K562 (cell line): ENCODE measurements around the gene HSD11B1. TPM values are rescaled to one million over a fixed set of nuclear protein-coding genes. Genes with fewer than 3 reads are reported as not detected.

ENCODE experiments used
- ATAC-seq: fragments of 200-7000 bp; cut with Tn5 transposase; 3 replicates; pipeline ENCODE4 v1.9.1; 2020; ENCODE audit warnings: moderate library complexity
- BruUV-seq: library from RNA; stranded (reverse); fragments of 400-500 nt; replicated peaks from 2 replicates; lab custom pipeline; 2021; lab: Mats Ljungman, UMichigan
- CTCF ChIA-PET: fragments of 300-600 bp; formaldehyde crosslinking; extraction: SDS; loops from one replicate; lab custom pipeline; 2021; ENCODE audit warnings: low intra/inter-chr PET ratio; lab: Yijun Ruan, JAX
- POLR2A ChIA-PET: fragments of 300-600, 350-650 bp; sonication (Branson Sonifier 250); formaldehyde crosslinking; extraction: SDS; loops from one replicate; lab custom pipeline; 2021; ENCODE audit warnings: antibody characterized with exemption, inconsistent platforms; lab: Yijun Ruan, JAX
- DNase-seq, 4 experiments: peaks; one replicate each; pipeline versions ENCODE4 v3.0.0 to v3.0.0-alpha.2; 2011 to 2018; ENCODE audit warnings: low spot score in 3 of 4, mixed read lengths in 3 of 4; ENCODE audit errors: extremely low read depth in 1 of 4
- FAIRE-seq: peaks from 2 replicates; lab custom pipeline; 2011; peaks lifted over from hg19 to GRCh38; lab: Jason Lieb, UNC
- H2AFZ ChIP-seq: 2 replicates; pipeline ENCODE4 v1.6.0; 2011; ENCODE audit warnings: low read depth, low read length, control low read depth, inconsistent platforms
- H3K27ac ChIP-seq: fragments of 200-600 bp; 3 replicates; pipeline ENCODE4 v1.8.0; 2011; ENCODE audit warnings: low read depth, mild to moderate bottlenecking, control low read depth, inconsistent platforms, low read length, moderate library complexity, mixed read lengths; ENCODE audit errors: extremely low read depth
- H3K27me3 ChIP-seq, 2 experiments: fragments of 300-600 bp in 1 of 2; 2 replicates in 1 of 2; 3 replicates in 1 of 2; pipeline versions ENCODE4 v1.6.0 to v1.8.0; 2011; ENCODE audit warnings: inconsistent platforms in 2 of 2, low read length in 2 of 2, mild to moderate bottlenecking in 1 of 2, mixed read lengths in 1 of 2, moderate library complexity in 1 of 2; ENCODE audit not compliant: control insufficient read depth in 2 of 2, insufficient read depth in 2 of 2
- H3K36me3 ChIP-seq: fragments of 300-600 bp; 3 replicates; pipeline ENCODE4 v1.8.0; 2011; ENCODE audit warnings: mild to moderate bottlenecking, low read length, inconsistent platforms; ENCODE audit not compliant: control insufficient read depth, insufficient read depth
- H3K4me1 ChIP-seq, 2 experiments: fragments of 200-600 bp in 1 of 2; replicated peaks in 1 of 2; 2 replicates in 1 of 2; 3 replicates in 1 of 2; pipeline versions ENCODE4 v1.5.1 to v1.8.0; 2011; ENCODE audit warnings: inconsistent platforms in 2 of 2, low read length in 2 of 2, mild to moderate bottlenecking in 1 of 2, mixed read lengths in 1 of 2, moderate library complexity in 1 of 2; ENCODE audit not compliant: control insufficient read depth in 2 of 2, insufficient read depth in 2 of 2
- H3K4me2 ChIP-seq: 2 replicates; pipeline ENCODE4 v1.6.1; 2011; ENCODE audit warnings: low read length, control low read depth, inconsistent platforms, mixed read lengths; ENCODE audit not compliant: insufficient read depth
- H3K4me3 ChIP-seq: fragments of 200-600 bp; sonication (generic), shearing (Covaris generic); 2 replicates; pipeline ENCODE4 v1.5.1; 2016; ENCODE audit warnings: control low read depth, inconsistent platforms
- H3K79me2 ChIP-seq: fragments of 200-600 bp; 3 replicates; pipeline ENCODE4 v1.8.0; 2011; ENCODE audit warnings: low read length, inconsistent platforms; ENCODE audit not compliant: control insufficient read depth, insufficient read depth
- H3K9ac ChIP-seq, 2 experiments: 2 replicates each; pipeline versions ENCODE4 v1.6.0 to v1.6.1; 2011; ENCODE audit warnings: low read depth in 2 of 2, low read length in 2 of 2, control low read depth in 1 of 2, inconsistent platforms in 1 of 2, mild to moderate bottlenecking in 1 of 2, mixed read lengths in 1 of 2; ENCODE audit not compliant: insufficient read depth in 1 of 2
- H3K9me1 ChIP-seq: one replicate; pipeline ENCODE4 v1.6.0; 2011; ENCODE audit warnings: inconsistent platforms, mild to moderate bottlenecking, low read length, moderate library complexity; ENCODE audit not compliant: control insufficient read depth, insufficient read depth
- H3K9me3 ChIP-seq: replicated peaks from 2 replicates; pipeline ENCODE4 v1.5.1; 2011; ENCODE audit warnings: low read depth, low read length, inconsistent platforms; ENCODE audit not compliant: control insufficient read depth, insufficient read depth
- H4K20me1 ChIP-seq: replicated peaks from 2 replicates; pipeline ENCODE4 v1.6.1; 2011; ENCODE audit warnings: low read length, inconsistent platforms, mixed read lengths; ENCODE audit not compliant: control insufficient read depth, insufficient read depth
- ETV6 ChIP-seq, 3 experiments: fragments of 150-350 bp in 1 of 3; sonication (generic) in 1 of 3; formaldehyde crosslinking in 1 of 3; IDR thresholded peaks; 2 replicates each; pipeline versions ENCODE4 v1.6.1 to v1.8.0; 2014 to 2022; ENCODE audit warnings: borderline replicate concordance in 2 of 3, low read depth in 2 of 3, antibody characterized with exemption in 1 of 3, low read length in 1 of 3, mild to moderate bottlenecking in 1 of 3, missing genetic modification reagents in 1 of 3
- HNRNPK ChIP-seq: fragments of 200-400 bp; formaldehyde crosslinking; IDR thresholded peaks from one replicate; pipeline ENCODE4 v1.6.1; 2018; ENCODE audit warnings: mild to moderate bottlenecking, low read depth, low read length; ENCODE audit not compliant: poor library complexity, severe bottlenecking
- NR2F6 ChIP-seq: fragments of 450-650 bp; formaldehyde crosslinking; IDR thresholded peaks from 2 replicates; pipeline ENCODE4 v1.4.0; 2020; ENCODE audit warnings: mild to moderate bottlenecking
- PHB2 ChIP-seq: fragments of 450-650 bp; IDR thresholded peaks from 2 replicates; pipeline ENCODE4 v1.6.1; 2017; ENCODE audit warnings: low read depth
- POLR2A ChIP-seq: fragments of 450-650 bp; conservative IDR thresholded peaks from 2 replicates; pipeline ENCODE4 v1.6.1; 2016
- RBBP5 ChIP-seq: fragments of 200-600 bp; sonication (generic); IDR thresholded peaks from 2 replicates; pipeline ENCODE4 v1.6.1; 2012; ENCODE audit warnings: borderline replicate concordance, mild to moderate bottlenecking, low read length, control low read depth, inconsistent platforms; ENCODE audit not compliant: insufficient read depth, poor library complexity, severe bottlenecking
- WGBS: fragments of 100-300 bp; shearing (Covaris generic); methylation state at CpG from one replicate; pipeline ENCODE4 v1.1.6; 2016; ENCODE audit warnings: low coverage, mixed read lengths; ENCODE audit not compliant: insufficient coverage; ENCODE audit errors: missing lambda C conversion rate; 5-methylcytosine and 5-hydroxymethylcytosine counted together
- in situ Hi-C: fragments of 300-500 bp; cut with MboI; formaldehyde crosslinking; loops from 4 replicates; pipeline ENCODE4 v1.15.0; 2018; ENCODE audit warnings: inconsistent platforms, mixed read lengths
- intact Hi-C: fragments of 100-400 bp; cut with micrococcal nuclease; formaldehyde crosslinking; loops from 2 replicates; pipeline ENCODE4 v1.14.2; 2022
- polyA plus RNA-seq, 8 experiments: library from polyadenylated mRNA; depleted of rRNA in 4 of 8; stranded (reverse) in 5 of 8; unstranded in 3 of 8; fragments of >200 nt; fragmentation: Nextera tagmentation in 2 of 8; fragmentation: Illumina TruSeq in 1 of 8; extraction: Ambion mirVana in 2 of 8; extraction: Trizol in 1 of 8; gene quantifications; 2 replicates each; pipeline versions ENCODE4 v1.2.1 to v1.2.3, GENCODE V29; 2011 to 2014; ENCODE audit warnings: inconsistent platforms in 1 of 8, missing spikeins in 1 of 8
- total RNA-seq, 7 experiments: library from RNA; depleted of rRNA in 6 of 7; stranded (reverse); fragments of >200 nt in 6 of 7; fragmentation: Illumina TruSeq in 2 of 7; extraction: Trizol in 2 of 7; gene quantifications; 2 replicates each; pipeline versions ENCODE4 v1.2.1 to v1.2.3, GENCODE V29; 2011 to 2021; ENCODE audit warnings: low replicate concordance in 1 of 7
- TF ChIP-seq, protein P1 (sequence below), 3 experiments: IDR thresholded peaks in 2 of 3; conservative IDR thresholded peaks in 1 of 3; 2 replicates each; pipeline ENCODE4 v1.5.1; 2011 to 2012; ENCODE audit warnings: low read length in 3 of 3, mild to moderate bottlenecking in 3 of 3, control low read depth in 2 of 3, improper control_type of control experiment in 1 of 3, inconsistent platforms in 1 of 3, low read depth in 1 of 3, mixed read lengths in 1 of 3, moderate library complexity in 1 of 3; ENCODE audit not compliant: insufficient read depth in 2 of 3
- TF ChIP-seq, protein P2 (sequence below), 2 experiments: fragments of 450-650 bp in 1 of 2; sonication (generic) in 1 of 2; formaldehyde crosslinking in 1 of 2; IDR thresholded peaks in 1 of 2; conservative IDR thresholded peaks in 1 of 2; 2 replicates each; pipeline versions ENCODE4 v1.6.1 to v1.8.1; 2016 to 2023; ENCODE audit warnings: mild to moderate bottlenecking in 2 of 2, moderate library complexity in 2 of 2, inconsistent platforms in 1 of 2, missing genetic modification reagents in 1 of 2
- TF ChIP-seq, protein P3 (sequence below), 2 experiments: fragments of 450-650 bp; IDR thresholded peaks; 2 replicates each; pipeline ENCODE4 v1.6.1; 2018; ENCODE audit warnings: mild to moderate bottlenecking in 2 of 2, low read depth in 1 of 2; ENCODE audit not compliant: partially characterized antibody in 2 of 2
- TF ChIP-seq, protein P4 (sequence below): fragments of 450-650 bp; conservative IDR thresholded peaks from 2 replicates; pipeline ENCODE4 v1.6.1; 2016; ENCODE audit warnings: missing genetic modification characterization, low read depth, mild to moderate bottlenecking, missing compliant biosample characterization, moderate library complexity

HSD11B1 gene
- total and polyA plus RNA-seq, 9 of the 15 experiments (the other 6 are each of a cell fraction or from before 2014, with no cell fraction given): 0.04 to 0.16 TPM; not detected in 7

DNA sequence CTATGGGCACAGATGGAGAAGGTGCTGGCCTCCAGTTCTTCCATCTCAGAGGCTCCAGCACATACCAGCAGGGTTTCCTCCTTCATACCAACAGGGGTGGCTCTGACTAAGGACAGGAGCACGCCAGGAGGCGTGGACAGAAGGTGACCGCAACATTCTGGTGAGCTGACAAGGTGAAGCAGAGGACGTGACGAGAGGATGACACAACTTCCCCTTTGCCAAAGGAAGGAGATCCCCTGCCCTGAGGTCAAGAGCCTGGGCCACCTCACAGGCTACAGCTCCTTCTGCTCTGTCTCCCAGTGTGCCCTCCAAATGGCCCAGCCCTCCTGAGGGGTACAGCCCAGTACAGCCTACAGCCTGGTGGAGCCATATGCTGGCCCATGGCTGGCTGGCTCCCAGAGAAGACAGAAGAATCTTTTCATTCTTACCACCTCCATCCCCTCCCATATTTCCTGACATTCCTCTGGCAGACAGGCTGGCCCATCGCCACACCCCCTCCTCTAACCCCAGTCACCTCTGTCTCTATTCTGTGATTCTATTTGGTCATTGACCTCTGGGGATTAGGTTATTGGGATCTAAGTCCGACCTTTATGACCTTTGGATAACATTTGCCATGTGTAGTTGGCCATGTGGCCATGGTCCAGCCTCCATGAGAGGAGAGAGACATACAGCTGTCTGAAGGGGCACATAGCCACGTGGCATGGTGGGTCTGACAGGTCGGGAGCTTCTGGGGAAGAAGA lies 47.3 kb upstream of the HSD11B1 start:
- DNase-seq (peak in 2 of 4 experiments; percentile 33 to 40), ATAC-seq (peak; percentile 48), FAIRE-seq (peak; percentile 15)
- Histone ChIP-seq H3K4me1 (peaks cover 14 to 20% of the 10 kb centered on the region in 2 experiments), H3K9me3 (no peaks in the 10 kb centered on the region), H3K27me3 (peaks cover 0 to 6% of the 10 kb centered on the region in 2 experiments; a peak in 2 of 5 replicates), H3K4me2 (no peak overlapping the region), H3K79me2 (no peaks in the 10 kb centered on the region), H4K20me1 (no peaks in the 10 kb centered on the region), H3K36me3 (no peaks in the 10 kb centered on the region), H3K9ac (no peak overlapping the region), H3K27ac (no peak overlapping the region), H3K9me1 (no peaks in the 10 kb centered on the region), H2AFZ (peak overlapping the region; percentile 3), H3K4me3 (no peak overlapping the region)
- no TSS peak for BruUV-seq
- CTCF ChIA-PET: no interaction called here
- POLR2A ChIA-PET: interaction anchor here (0.7 to 1.7 kb wide), 4 partner anchors 8 to 28 kb away, joined by 3 to 6 read pairs (median 5); no protein-coding TSS in a partner anchor
- in situ Hi-C loops: loop anchor here (10.0 kb wide), 1 partner anchor 1833 kb away; no protein-coding TSS in a partner anchor
- WGBS: 19% methylated on average over 9 of the region's 9 CpGs
- intact Hi-C loops: no loop called here
- no peak for TF ChIP-seq HNRNPK
- TF ChIP-seq, protein P1, sequence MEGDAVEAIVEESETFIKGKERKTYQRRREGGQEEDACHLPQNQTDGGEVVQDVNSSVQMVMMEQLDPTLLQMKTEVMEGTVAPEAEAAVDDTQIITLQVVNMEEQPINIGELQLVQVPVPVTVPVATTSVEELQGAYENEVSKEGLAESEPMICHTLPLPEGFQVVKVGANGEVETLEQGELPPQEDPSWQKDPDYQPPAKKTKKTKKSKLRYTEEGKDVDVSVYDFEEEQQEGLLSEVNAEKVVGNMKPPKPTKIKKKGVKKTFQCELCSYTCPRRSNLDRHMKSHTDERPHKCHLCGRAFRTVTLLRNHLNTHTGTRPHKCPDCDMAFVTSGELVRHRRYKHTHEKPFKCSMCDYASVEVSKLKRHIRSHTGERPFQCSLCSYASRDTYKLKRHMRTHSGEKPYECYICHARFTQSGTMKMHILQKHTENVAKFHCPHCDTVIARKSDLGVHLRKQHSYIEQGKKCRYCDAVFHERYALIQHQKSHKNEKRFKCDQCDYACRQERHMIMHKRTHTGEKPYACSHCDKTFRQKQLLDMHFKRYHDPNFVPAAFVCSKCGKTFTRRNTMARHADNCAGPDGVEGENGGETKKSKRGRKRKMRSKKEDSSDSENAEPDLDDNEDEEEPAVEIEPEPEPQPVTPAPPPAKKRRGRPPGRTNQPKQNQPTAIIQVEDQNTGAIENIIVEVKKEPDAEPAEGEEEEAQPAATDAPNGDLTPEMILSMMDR (IDR thresholded peaks at IDR 0.05 in 2 of 3, conservative IDR thresholded peaks at IDR 0.05 in 1 of 3; ENCODE audit: insufficient read depth in 2 of 3, low read depth in 1 of 3, low read length in 3 of 3): 0 out of 6 replicates have a peak, but pooled peaks of 1 of the 3 experiments have one; percentile 7
- TF ChIP-seq, protein P2, sequence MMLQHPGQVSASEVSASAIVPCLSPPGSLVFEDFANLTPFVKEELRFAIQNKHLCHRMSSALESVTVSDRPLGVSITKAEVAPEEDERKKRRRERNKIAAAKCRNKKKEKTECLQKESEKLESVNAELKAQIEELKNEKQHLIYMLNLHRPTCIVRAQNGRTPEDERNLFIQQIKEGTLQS (IDR thresholded peaks at IDR 0.05): peak; percentile 53
- TF ChIP-seq, protein P2 (CRISPR knock-in tag; conservative IDR thresholded peaks at IDR 0.05): no peak
- no peak for TF ChIP-seq PHB2
- TF ChIP-seq, protein P3, sequence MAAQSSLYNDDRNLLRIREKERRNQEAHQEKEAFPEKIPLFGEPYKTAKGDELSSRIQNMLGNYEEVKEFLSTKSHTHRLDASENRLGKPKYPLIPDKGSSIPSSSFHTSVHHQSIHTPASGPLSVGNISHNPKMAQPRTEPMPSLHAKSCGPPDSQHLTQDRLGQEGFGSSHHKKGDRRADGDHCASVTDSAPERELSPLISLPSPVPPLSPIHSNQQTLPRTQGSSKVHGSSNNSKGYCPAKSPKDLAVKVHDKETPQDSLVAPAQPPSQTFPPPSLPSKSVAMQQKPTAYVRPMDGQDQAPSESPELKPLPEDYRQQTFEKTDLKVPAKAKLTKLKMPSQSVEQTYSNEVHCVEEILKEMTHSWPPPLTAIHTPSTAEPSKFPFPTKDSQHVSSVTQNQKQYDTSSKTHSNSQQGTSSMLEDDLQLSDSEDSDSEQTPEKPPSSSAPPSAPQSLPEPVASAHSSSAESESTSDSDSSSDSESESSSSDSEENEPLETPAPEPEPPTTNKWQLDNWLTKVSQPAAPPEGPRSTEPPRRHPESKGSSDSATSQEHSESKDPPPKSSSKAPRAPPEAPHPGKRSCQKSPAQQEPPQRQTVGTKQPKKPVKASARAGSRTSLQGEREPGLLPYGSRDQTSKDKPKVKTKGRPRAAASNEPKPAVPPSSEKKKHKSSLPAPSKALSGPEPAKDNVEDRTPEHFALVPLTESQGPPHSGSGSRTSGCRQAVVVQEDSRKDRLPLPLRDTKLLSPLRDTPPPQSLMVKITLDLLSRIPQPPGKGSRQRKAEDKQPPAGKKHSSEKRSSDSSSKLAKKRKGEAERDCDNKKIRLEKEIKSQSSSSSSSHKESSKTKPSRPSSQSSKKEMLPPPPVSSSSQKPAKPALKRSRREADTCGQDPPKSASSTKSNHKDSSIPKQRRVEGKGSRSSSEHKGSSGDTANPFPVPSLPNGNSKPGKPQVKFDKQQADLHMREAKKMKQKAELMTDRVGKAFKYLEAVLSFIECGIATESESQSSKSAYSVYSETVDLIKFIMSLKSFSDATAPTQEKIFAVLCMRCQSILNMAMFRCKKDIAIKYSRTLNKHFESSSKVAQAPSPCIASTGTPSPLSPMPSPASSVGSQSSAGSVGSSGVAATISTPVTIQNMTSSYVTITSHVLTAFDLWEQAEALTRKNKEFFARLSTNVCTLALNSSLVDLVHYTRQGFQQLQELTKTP (IDR thresholded peaks at IDR 0.05; ENCODE audit: low read depth in 1 of 2, partially characterized antibody in 2 of 2): no peak
- TF ChIP-seq, protein P4, sequence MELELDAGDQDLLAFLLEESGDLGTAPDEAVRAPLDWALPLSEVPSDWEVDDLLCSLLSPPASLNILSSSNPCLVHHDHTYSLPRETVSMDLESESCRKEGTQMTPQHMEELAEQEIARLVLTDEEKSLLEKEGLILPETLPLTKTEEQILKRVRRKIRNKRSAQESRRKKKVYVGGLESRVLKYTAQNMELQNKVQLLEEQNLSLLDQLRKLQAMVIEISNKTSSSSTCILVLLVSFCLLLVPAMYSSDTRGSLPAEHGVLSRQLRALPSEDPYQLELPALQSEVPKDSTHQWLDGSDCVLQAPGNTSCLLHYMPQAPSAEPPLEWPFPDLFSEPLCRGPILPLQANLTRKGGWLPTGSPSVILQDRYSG: 0 out of 2 replicates have a peak, but pooled peaks have one; percentile 17
- TF ChIP-seq RBBP5: no peak
- no peak for TF ChIP-seq NR2F6 (CRISPR knock-in tag)
- TF ChIP-seq ETV6 (IDR thresholded peaks at IDR 0.05; ENCODE audit: borderline replicate concordance in 1 of 2, low read depth in 2 of 2, low read length in 1 of 2): no peak
- no peak for TF ChIP-seq ETV6 (CRISPR knock-in tag; IDR thresholded peaks at IDR 0.05; ENCODE audit: borderline replicate concordance)
- TF ChIP-seq POLR2A: no peak
